Stimulated activated naive B cell treated with anti-CD40 and anti-IgM and Interleukin-4, amounts not matched to agents 10 μg/mL and 1 μg/mL and 100 μg/mL, for 72 hours (primary cell): Measurements from ENCODE around the gene WARS2.
"Not testable (repeated sequence)": the region's sequence is repeated elsewhere in the genome, so short reads cannot be mapped to it uniquely, and the experiment has no call there.

ENCODE experiments used
- ATAC-seq, 2 donors: fragments of 150-1000 bp; cut with Tn5 transposase; replicated peaks; 2 replicates each; pipeline ENCODE4 v1.10.0; 2021; ENCODE audit warnings: moderate library complexity in 1 of 2
- DNase-seq: peaks from one replicate; pipeline ENCODE4 v3.0.0; 2021
- H3K27ac Mint-ChIP-seq: one replicate; pipeline ENCODE4 v1.8.0; 2022; ENCODE audit warnings: mild to moderate bottlenecking, mixed read lengths
- H3K27me3 Mint-ChIP-seq, 2 donors: one replicate each; pipeline ENCODE4 v1.8.0; 2022; ENCODE audit warnings: mixed read lengths in 2 of 2
- H3K36me3 Mint-ChIP-seq, 2 donors: one replicate each; pipeline ENCODE4 v1.8.0; 2022; ENCODE audit warnings: mixed read lengths in 2 of 2, mild to moderate bottlenecking in 1 of 2
- H3K4me1 Mint-ChIP-seq, 2 donors: one replicate each; pipeline ENCODE4 v1.8.0; 2022; ENCODE audit warnings: mixed read lengths in 2 of 2, mild to moderate bottlenecking in 1 of 2
- H3K4me3 Mint-ChIP-seq, 2 donors: one replicate each; pipeline ENCODE4 v1.8.0; 2022; ENCODE audit warnings: mild to moderate bottlenecking in 2 of 2, mixed read lengths in 2 of 2, moderate library complexity in 1 of 2
- H3K9me3 Mint-ChIP-seq, 2 donors: one replicate each; pipeline ENCODE4 v1.8.0; 2022; ENCODE audit warnings: mixed read lengths in 2 of 2, mild to moderate bottlenecking in 1 of 2

The WARS2 gene

GRCh38 chr1:119156761-119157160 lies 16.3 kb upstream of the WARS2 start:
- not testable (repeated sequence) for DNase-seq, H3K9me3 Mint-ChIP-seq, H3K4me3 Mint-ChIP-seq, ATAC-seq, H3K27ac Mint-ChIP-seq, H3K27me3 Mint-ChIP-seq
- Mint-ChIP-seq H3K4me1 (peaks cover 7 to 13% of the 10 kb centered on the region in 2 donors), H3K36me3 (peaks cover 57 to 75% of the 10 kb centered on the region in 2 donors)

GRCh38 chr1:119155069-119155468 lies 14.6 kb upstream of the WARS2 start:
- H3K27me3 Mint-ChIP-seq, H3K9me3 Mint-ChIP-seq, ATAC-seq, H3K27ac Mint-ChIP-seq, H3K4me3 Mint-ChIP-seq, DNase-seq: not testable (repeated sequence)
- H3K36me3 Mint-ChIP-seq, result peaks cover 69 to 80% of the 10 kb centered on the region in 2 donors
- H3K4me1 Mint-ChIP-seq, result peaks cover 7 to 13% of the 10 kb centered on the region in 2 donors

- Mint-ChIP-seq H3K9me3 (peaks cover 0 to 5% of the 10 kb centered on the region in 2 donors), H3K27me3 (no peaks in the 10 kb centered on the region), H3K4me3 (no peak overlapping the region), H3K36me3 (peaks cover 45 to 74% of the 10 kb centered on the region in 2 donors), H3K27ac (no peak overlapping the region), H3K4me1 (peaks cover 8 to 17% of the 10 kb centered on the region in 2 donors)
- DNase-seq (no peak), ATAC-seq (no peak)
Observed at GRCh38 chr1:119150150-119150549, 9.7 kb upstream of the WARS2 start.

- no peak overlapping the region for H3K4me3 Mint-ChIP-seq
- no peaks in the 10 kb centered on the region for H3K9me3 Mint-ChIP-seq
- ATAC-seq (no peak), DNase-seq (no peak)
- no peaks in the 10 kb centered on the region for H3K27me3 Mint-ChIP-seq
- H3K36me3 Mint-ChIP-seq, result peaks cover 26 to 60% of the 10 kb centered on the region in 2 donors
- H3K4me1 Mint-ChIP-seq, result peaks cover 8 to 12% of the 10 kb centered on the region in 2 donors
- H3K27ac Mint-ChIP-seq, result no peak overlapping the region
Observed at GRCh38 chr1:119147661-119148090, 7.2 kb upstream of the WARS2 start.

- Mint-ChIP-seq H3K9me3 (no peaks in the 10 kb centered on the region), H3K27me3 (no peaks in the 10 kb centered on the region), H3K4me3 (no peak overlapping the region), H3K27ac (peak overlapping the region; percentile 26), H3K36me3 (peaks cover 26 to 56% of the 10 kb centered on the region in 2 donors), H3K4me1 (peaks cover 12 to 19% of the 10 kb centered on the region in 2 donors)
- no peak for ATAC-seq
- DNase-seq, result no peak
Observed at GRCh38 chr1:119146466-119146865, 6.0 kb upstream of the WARS2 start.

- Mint-ChIP-seq H3K4me3 (no peak overlapping the region), H3K36me3 (peaks cover 18 to 41% of the 10 kb centered on the region in 2 donors), H3K9me3 (no peaks in the 10 kb centered on the region), H3K27me3 (no peaks in the 10 kb centered on the region), H3K27ac (peak overlapping the region; percentile 14), H3K4me1 (peaks cover 16 to 26% of the 10 kb centered on the region in 2 donors)
- DNase-seq, result no peak
- no peak for ATAC-seq
Observed at GRCh38 chr1:119144813-119145212, 4.4 kb upstream of the WARS2 start.

GRCh38 chr1:119143706-119144105 lies 3.3 kb upstream of the WARS2 start:
- Mint-ChIP-seq H3K36me3 (peaks cover 13 to 35% of the 10 kb centered on the region in 2 donors), H3K27ac (no peak overlapping the region), H3K27me3 (no peaks in the 10 kb centered on the region), H3K4me1 (peaks cover 16 to 26% of the 10 kb centered on the region in 2 donors), H3K9me3 (no peaks in the 10 kb centered on the region), H3K4me3 (no peak overlapping the region)
- DNase-seq (no peak), ATAC-seq (no peak)

GRCh38 chr1:119141660-119142059 lies 1.2 kb upstream of the WARS2 start:
- DNase-seq, result no peak
- no peak overlapping the region for H3K4me3 Mint-ChIP-seq
- no peak overlapping the region for H3K27ac Mint-ChIP-seq
- no peaks in the 10 kb centered on the region for H3K27me3 Mint-ChIP-seq
- ATAC-seq, result no peak
- H3K36me3 Mint-ChIP-seq, result peaks cover 12 to 19% of the 10 kb centered on the region in 2 donors
- no peaks in the 10 kb centered on the region for H3K9me3 Mint-ChIP-seq
- H3K4me1 Mint-ChIP-seq, result peaks cover 16 to 26% of the 10 kb centered on the region in 2 donors

- peaks cover 8 to 12% of the 10 kb centered on the region in 2 donors for H3K36me3 Mint-ChIP-seq
- no peak overlapping the region for H3K27ac Mint-ChIP-seq
- H3K27me3 Mint-ChIP-seq, result no peaks in the 10 kb centered on the region
- no peaks in the 10 kb centered on the region for H3K9me3 Mint-ChIP-seq
- H3K4me1 Mint-ChIP-seq, result peaks cover 16 to 23% of the 10 kb centered on the region in 2 donors
- H3K4me3 Mint-ChIP-seq, result no peak overlapping the region
- ATAC-seq, result peak; percentile 7 to 17
- DNase-seq, result peak; percentile 26
Observed at GRCh38 chr1:119141020-119141424, 569 bp upstream of the WARS2 start.

GRCh38 chr1:119139857-119140176 lies 636 bp downstream of the WARS2 start:
- Mint-ChIP-seq H3K27me3 (no peaks in the 10 kb centered on the region), H3K4me1 (peaks cover 11 to 14% of the 10 kb centered on the region in 2 donors), H3K4me3 (no peak overlapping the region), H3K9me3 (no peaks in the 10 kb centered on the region), H3K27ac (no peak overlapping the region), H3K36me3 (peaks cover 4 to 8% of the 10 kb centered on the region in 2 donors)
- ATAC-seq, result peak; percentile 33 to 45
- no peak for DNase-seq

- Mint-ChIP-seq H3K4me3 (no peak overlapping the region), H3K4me1 (peaks cover 11 to 14% of the 10 kb centered on the region in 2 donors), H3K9me3 (no peaks in the 10 kb centered on the region), H3K36me3 (peaks cover 7 to 9% of the 10 kb centered on the region in 2 donors), H3K27me3 (no peaks in the 10 kb centered on the region), H3K27ac (no peak overlapping the region)
- ATAC-seq (peak in 1 of 2 donors; percentile 12), DNase-seq (no peak)
Observed at GRCh38 chr1:119139403-119139802, 1.1 kb downstream of the WARS2 start.

- Mint-ChIP-seq H3K4me3 (no peak overlapping the region), H3K27ac (no peak overlapping the region), H3K27me3 (no peaks in the 10 kb centered on the region), H3K36me3 (peaks cover 11 to 17% of the 10 kb centered on the region in 2 donors), H3K9me3 (no peaks in the 10 kb centered on the region), H3K4me1 (peaks cover 10 to 18% of the 10 kb centered on the region in 2 donors)
- ATAC-seq, result no peak
- no peak for DNase-seq
Observed at GRCh38 chr1:119136401-119136800, 4.1 kb downstream of the WARS2 start.

GRCh38 chr1:119133987-119134386 lies 6.5 kb downstream of the WARS2 start:
- Mint-ChIP-seq H3K27me3 (no peaks in the 10 kb centered on the region), H3K36me3 (peaks cover 9 to 21% of the 10 kb centered on the region in 2 donors), H3K27ac (no peak overlapping the region), H3K4me3 (no peak overlapping the region), H3K9me3 (no peaks in the 10 kb centered on the region), H3K4me1 (peaks cover 7 to 12% of the 10 kb centered on the region in 2 donors)
- DNase-seq (no peak), ATAC-seq (no peak)

GRCh38 chr1:119132179-119132578 lies 8.3 kb downstream of the WARS2 start:
- H3K9me3 Mint-ChIP-seq, result peaks cover 0 to 3% of the 10 kb centered on the region in 2 donors
- no peak overlapping the region for H3K4me3 Mint-ChIP-seq
- peaks cover 9 to 12% of the 10 kb centered on the region in 2 donors for H3K4me1 Mint-ChIP-seq
- no peak overlapping the region for H3K27ac Mint-ChIP-seq
- DNase-seq, result no peak
- H3K27me3 Mint-ChIP-seq, result no peaks in the 10 kb centered on the region
- peaks cover 14 to 32% of the 10 kb centered on the region in 2 donors for H3K36me3 Mint-ChIP-seq
- ATAC-seq, result no peak

- H3K4me1 Mint-ChIP-seq, result peaks cover 0 to 9% of the 10 kb centered on the region in 2 donors
Observed at GRCh38 chr1:119125874-119126273, 14.6 kb downstream of the WARS2 start.

More at GRCh38 chr1:119125874-119126273, 14.6 kb downstream of the WARS2 start:
- DNase-seq (no peak), ATAC-seq (no peak)
- H3K4me3 Mint-ChIP-seq, result no peak overlapping the region
- peaks cover 10 to 12% of the 10 kb centered on the region in 2 donors for H3K9me3 Mint-ChIP-seq
- peaks cover 33 to 52% of the 10 kb centered on the region in 2 donors for H3K36me3 Mint-ChIP-seq
- H3K27ac Mint-ChIP-seq, result no peak overlapping the region
- H3K27me3 Mint-ChIP-seq, result no peaks in the 10 kb centered on the region
